Lung (tissue), 12 donors: ENCODE results near the gene TMEM209. TPM values are rescaled to one million over a fixed set of nuclear protein-coding genes. Genes with fewer than 3 reads are reported as not detected.

ENCODE experiments used
- ATAC-seq: fragments of 200-7000 bp; cut with Tn5 transposase; one replicate; pipeline ENCODE4 v1.9.1; 2020; ENCODE audit warnings: moderate number of reproducible peaks; ENCODE audit not compliant: insufficient read depth, low FRiP score
- DNase-seq, 3 donors: peaks; one replicate each; pipeline ENCODE4 v3.0.0-alpha.2; 2013 to 2017
- H3K27ac ChIP-seq, 2 donors: one replicate each; pipeline ENCODE4 v1.5.1; 2013; ENCODE audit warnings: mild to moderate bottlenecking in 2 of 2, moderate library complexity in 2 of 2, control low read depth in 1 of 2, inconsistent platforms in 1 of 2, low read depth in 1 of 2, low read length in 1 of 2
- H3K27me3 ChIP-seq, 3 donors: one replicate each; pipeline ENCODE4 v1.5.1; 2013; ENCODE audit warnings: low read length in 2 of 3; ENCODE audit not compliant: control insufficient read depth in 3 of 3, insufficient read depth in 3 of 3
- H3K36me3 ChIP-seq, 4 donors: one replicate each; pipeline ENCODE4 v1.5.1; 2013; ENCODE audit warnings: low read length in 4 of 4, mild to moderate bottlenecking in 1 of 4, moderate library complexity in 1 of 4; ENCODE audit not compliant: control insufficient read depth in 4 of 4, insufficient read depth in 4 of 4
- H3K4me1 ChIP-seq, 5 donors: one replicate each; pipeline ENCODE4 v1.5.1; 2013; ENCODE audit warnings: low read length in 5 of 5, mild to moderate bottlenecking in 2 of 5, moderate library complexity in 1 of 5; ENCODE audit not compliant: control insufficient read depth in 5 of 5, insufficient read depth in 5 of 5
- H3K4me3 ChIP-seq: one replicate; pipeline ENCODE4 v1.5.1; 2013; ENCODE audit warnings: mild to moderate bottlenecking, control low read depth, moderate library complexity
- H3K9ac ChIP-seq, 2 donors: one replicate each; pipeline ENCODE4 v1.5.1; 2013; ENCODE audit warnings: low read length in 2 of 2, control low read depth in 1 of 2; ENCODE audit not compliant: insufficient read depth in 1 of 2
- H3K9me3 ChIP-seq, 4 donors: one replicate each; pipeline ENCODE4 v1.5.1; 2013; ENCODE audit warnings: low read length in 3 of 4, mild to moderate bottlenecking in 1 of 4, moderate library complexity in 1 of 4; ENCODE audit not compliant: control insufficient read depth in 4 of 4, insufficient read depth in 3 of 4
- WGBS, 2 donors: extraction: QIAGEN DNeasy Blood & Tissue Kit; methylation state at CpG; one replicate each; pipeline ENCODE4 v1.1.7; 2013; 5-methylcytosine and 5-hydroxymethylcytosine counted together
- polyA plus RNA-seq, 2 donors: library from polyadenylated mRNA; stranded (reverse); fragments of 200-250 nt; gene quantifications; one replicate each; pipeline ENCODE4 v1.2.1, GENCODE V29; 2013
- total RNA-seq, 2 donors: library from RNA; depleted of rRNA in 1 of 2; stranded (reverse); fragments of >200 nt in 1 of 2; gene quantifications; one replicate each; pipeline ENCODE4 v1.2.1, GENCODE V29; 2014 to 2021
- TF ChIP-seq, protein P1 (sequence below): IDR thresholded peaks from 2 replicates; pipeline ENCODE4 v1.5.1; 2012; ENCODE audit warnings: mild to moderate bottlenecking; ENCODE audit errors: control extremely low read depth, extremely low read depth
- donor health status: control.
- donor health status: control.
- donor health status: Bipolar disorder and iron deficiency.
- donor health status: healthy.
- donor health status: DM: yes; HTN: yes; CAD: no.

The TMEM209 gene
- total and polyA plus RNA-seq, 4 donors, result 8.3 to 22.2 (median 12.6) TPM

- H3K4me1 ChIP-seq, result peaks cover 0 to 3% (median 0%) of the 10 kb centered on the region in 5 donors
- no peak overlapping the region for H3K4me3 ChIP-seq
- H3K36me3 ChIP-seq, result peaks cover 10 to 23% (median 17%) of the 10 kb centered on the region in 4 donors
- H3K27ac ChIP-seq, result no peak overlapping the region
- H3K9me3 ChIP-seq, result no peaks in the 10 kb centered on the region
- WGBS, 2 donors, result 97% methylated on average over 10 of the region's 10 CpGs
- DNase-seq (no peak), ATAC-seq (no peak)
- TF ChIP-seq, protein P1, sequence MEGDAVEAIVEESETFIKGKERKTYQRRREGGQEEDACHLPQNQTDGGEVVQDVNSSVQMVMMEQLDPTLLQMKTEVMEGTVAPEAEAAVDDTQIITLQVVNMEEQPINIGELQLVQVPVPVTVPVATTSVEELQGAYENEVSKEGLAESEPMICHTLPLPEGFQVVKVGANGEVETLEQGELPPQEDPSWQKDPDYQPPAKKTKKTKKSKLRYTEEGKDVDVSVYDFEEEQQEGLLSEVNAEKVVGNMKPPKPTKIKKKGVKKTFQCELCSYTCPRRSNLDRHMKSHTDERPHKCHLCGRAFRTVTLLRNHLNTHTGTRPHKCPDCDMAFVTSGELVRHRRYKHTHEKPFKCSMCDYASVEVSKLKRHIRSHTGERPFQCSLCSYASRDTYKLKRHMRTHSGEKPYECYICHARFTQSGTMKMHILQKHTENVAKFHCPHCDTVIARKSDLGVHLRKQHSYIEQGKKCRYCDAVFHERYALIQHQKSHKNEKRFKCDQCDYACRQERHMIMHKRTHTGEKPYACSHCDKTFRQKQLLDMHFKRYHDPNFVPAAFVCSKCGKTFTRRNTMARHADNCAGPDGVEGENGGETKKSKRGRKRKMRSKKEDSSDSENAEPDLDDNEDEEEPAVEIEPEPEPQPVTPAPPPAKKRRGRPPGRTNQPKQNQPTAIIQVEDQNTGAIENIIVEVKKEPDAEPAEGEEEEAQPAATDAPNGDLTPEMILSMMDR, result no peak
- H3K27me3 ChIP-seq, result no peaks in the 10 kb centered on the region
- no peak overlapping the region for H3K9ac ChIP-seq
Observed at GRCh38 chr7:130135208-130136205, 69.7 kb downstream of the TMEM209 start.

GRCh38 chr7:130134726-130135125, 70.5 kb downstream of the TMEM209 start:
- H3K36me3 ChIP-seq, result peaks cover 12 to 23% (median 20%) of the 10 kb centered on the region in 4 donors
- 97 to 98% methylated on average over 7 of the region's 7 CpGs for WGBS, 2 donors

GRCh38 chr7:130134106-130134636, 71.0 kb downstream of the TMEM209 start:
- no peak overlapping the region for H3K27ac ChIP-seq
- peaks cover 14 to 25% (median 22%) of the 10 kb centered on the region in 4 donors for H3K36me3 ChIP-seq
- no peaks in the 10 kb centered on the region for H3K9me3 ChIP-seq
- no peak overlapping the region for H3K9ac ChIP-seq
- DNase-seq (no peak), ATAC-seq (no peak)
- peaks cover 0 to 8% (median 5%) of the 10 kb centered on the region in 5 donors for H3K4me1 ChIP-seq
- no peak overlapping the region for H3K4me3 ChIP-seq
- 94 to 96% methylated on average over 4 of the region's 4 CpGs for WGBS, 2 donors
- H3K27me3 ChIP-seq, result no peaks in the 10 kb centered on the region
- TF ChIP-seq, protein P1, result no peak

More at GRCh38 chr7:130134726-130135125, 70.5 kb downstream of the TMEM209 start:
- TF ChIP-seq, protein P1, result no peak
- Histone ChIP-seq H3K9ac (no peak overlapping the region), H3K27ac (no peak overlapping the region), H3K4me1 (peaks cover 0 to 2% (median 0%) of the 10 kb centered on the region in 5 donors), H3K4me3 (no peak overlapping the region), H3K9me3 (no peaks in the 10 kb centered on the region), H3K27me3 (no peaks in the 10 kb centered on the region)
- no peak for ATAC-seq
- DNase-seq, result no peak
